GM18502 (cell line): ENCODE results near the gene PARD3.

ENCODE experiments used
- ATAC-seq: cut with Tn5 transposase; IDR thresholded peaks from one replicate; pipeline ENCODE4 v1.9.1; 2021; ENCODE audit warnings: mild to moderate bottlenecking; ENCODE audit not compliant: unreplicated experiment, poor library complexity

PARD3 gene

DNA sequence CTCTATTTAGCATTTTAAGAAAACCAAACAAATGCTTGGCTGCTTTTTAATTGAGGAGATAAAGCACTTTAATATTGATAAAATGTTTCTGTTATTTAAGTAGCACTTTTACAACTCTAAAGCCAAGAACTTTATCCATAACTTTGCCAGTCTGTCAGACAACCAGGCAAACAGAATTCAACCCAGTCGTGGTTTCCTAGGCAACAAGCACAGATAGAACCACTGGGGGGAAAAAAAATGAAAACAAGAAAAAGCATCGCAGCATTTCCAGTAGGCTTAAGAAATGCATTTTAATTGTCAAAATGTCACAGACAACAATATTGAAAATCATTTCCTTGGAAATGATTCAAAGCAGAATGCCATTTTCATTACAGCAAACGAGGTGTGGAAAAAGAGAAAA is 323.4 kb downstream of the PARD3 start:
- no peak for ATAC-seq

DNA sequence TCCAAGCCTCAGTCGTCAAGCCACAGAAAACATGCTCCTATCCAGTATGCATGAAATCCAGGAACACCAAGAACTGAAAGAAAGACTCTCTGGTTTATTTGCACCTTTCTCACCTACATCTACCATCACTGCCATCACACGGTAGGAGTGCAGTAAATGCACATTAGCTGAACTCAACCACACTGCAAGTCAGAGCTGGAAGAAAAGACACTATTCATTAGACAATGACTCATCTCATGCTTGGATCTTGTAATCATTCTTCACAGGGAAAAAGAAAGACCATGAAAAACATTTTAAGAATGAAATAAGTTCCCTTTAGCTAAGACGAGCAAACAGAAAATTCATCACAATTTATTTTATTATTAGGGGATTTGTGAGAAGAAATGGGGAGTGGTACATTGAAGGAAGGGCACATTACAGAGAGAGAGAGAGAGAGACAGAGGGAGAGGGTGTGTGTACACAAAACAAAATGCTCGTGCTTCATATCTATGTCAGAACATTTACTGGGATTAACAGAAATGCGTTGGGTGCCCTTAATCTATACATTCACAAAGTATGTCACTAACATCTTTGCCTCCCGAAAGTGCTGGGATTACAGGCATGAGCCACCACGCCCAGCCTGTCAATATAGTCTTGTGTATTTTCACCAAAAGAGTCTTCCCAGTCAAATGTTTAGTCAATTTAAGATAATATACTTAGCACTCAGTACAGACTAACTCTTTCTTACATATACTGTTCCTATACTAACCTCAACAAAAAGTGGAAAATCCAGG is 324.9 kb downstream of the PARD3 start:
- no peak for ATAC-seq

DNA sequence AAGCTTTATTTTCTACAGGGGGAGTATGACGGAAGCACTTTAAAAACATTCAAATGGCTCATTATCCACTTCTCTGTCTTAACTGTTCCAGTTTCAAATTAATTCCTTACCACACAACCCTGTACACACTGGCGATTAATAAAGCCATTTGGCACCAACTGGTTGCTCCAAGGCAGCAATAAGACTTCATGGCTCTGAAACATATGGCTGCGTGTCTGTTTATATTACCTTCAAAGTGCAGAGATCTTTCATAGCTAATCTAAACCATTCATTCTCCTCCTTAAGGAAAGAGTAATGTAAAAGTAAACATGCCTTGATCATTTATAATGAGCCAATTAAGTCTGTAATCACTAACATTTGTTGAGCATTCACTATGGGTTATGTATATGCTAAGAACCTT is 325.7 kb downstream of the PARD3 start:
- ATAC-seq: no peak

GRCh38 chr10:34488476-34489130 is 326.5 kb downstream of the PARD3 start:
- no peak for ATAC-seq

- ATAC-seq: no peak
Observed at GRCh38 chr10:34486008-34486407, 329.1 kb downstream of the PARD3 start.

GRCh38 chr10:34484164-34484563 is 330.9 kb downstream of the PARD3 start:
- ATAC-seq: no peak

DNA sequence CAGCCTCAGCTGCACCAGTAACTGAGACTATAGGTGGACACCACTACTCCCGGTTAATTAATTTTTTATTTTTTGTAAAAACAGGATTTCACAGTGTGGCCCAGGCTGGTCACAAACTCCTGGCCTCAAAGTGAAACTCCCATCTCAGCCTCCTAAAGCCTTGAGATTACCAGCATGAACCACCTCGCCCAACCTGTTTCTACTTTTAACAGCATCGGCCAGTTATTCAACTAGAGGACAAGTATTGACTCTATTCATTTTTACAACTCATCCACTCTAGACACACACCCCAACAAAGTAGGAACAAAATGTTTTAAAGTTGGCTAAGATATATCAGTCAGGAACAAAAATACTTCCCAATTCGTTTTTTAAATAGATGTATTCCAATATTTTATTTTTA is 334.8 kb downstream of the PARD3 start:
- ATAC-seq: no peak

DNA sequence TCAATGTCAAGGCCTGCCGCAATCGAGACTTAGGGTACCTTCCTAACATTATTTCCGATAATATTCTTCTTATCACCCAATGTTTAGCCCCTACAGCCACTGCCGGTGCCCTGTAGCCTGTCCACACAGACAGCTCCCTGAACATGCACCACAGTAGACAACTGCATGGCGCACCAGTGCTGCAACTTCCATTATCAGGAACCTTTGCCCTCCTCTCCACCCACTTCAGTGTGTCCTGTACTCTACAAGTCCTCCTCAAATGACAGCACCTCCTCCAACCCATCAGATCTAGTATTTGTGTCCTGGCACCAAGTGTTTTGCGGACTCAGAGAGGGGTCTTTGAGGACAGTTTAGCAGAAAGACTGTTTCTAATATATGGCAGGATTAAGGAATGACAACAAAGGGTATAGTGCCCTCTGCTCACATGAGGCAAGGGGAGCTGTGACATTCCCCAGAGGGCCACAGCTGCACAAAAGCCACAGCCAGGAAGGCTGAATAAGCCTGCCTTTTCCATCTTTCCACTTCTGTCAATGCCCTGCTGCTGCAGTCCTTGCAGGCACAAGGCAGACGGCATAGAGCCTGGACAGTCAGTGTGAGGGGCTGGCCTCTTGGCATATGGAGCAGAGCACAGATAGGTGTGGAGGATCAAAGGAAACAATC is 335.4 kb downstream of the PARD3 start:
- ATAC-seq: no peak

DNA sequence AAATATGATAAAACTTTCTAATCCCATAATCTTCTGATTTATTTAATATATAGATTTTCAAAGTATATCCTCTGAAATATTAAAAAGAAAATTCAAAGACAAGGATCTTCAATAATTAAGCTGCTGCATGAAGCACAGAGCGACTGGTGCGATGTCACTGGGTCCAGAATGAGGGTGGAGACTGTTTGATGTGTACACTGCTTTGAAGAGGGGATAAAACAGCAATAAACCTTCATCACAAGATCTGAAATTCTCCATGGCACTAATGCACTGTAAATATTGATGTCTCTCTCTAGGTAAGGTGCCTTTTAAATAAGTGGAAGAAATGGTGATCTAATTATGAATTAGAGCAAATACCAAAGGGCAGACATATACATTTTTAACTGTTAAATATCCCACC is 337.8 kb downstream of the PARD3 start:
- ATAC-seq: no peak

DNA sequence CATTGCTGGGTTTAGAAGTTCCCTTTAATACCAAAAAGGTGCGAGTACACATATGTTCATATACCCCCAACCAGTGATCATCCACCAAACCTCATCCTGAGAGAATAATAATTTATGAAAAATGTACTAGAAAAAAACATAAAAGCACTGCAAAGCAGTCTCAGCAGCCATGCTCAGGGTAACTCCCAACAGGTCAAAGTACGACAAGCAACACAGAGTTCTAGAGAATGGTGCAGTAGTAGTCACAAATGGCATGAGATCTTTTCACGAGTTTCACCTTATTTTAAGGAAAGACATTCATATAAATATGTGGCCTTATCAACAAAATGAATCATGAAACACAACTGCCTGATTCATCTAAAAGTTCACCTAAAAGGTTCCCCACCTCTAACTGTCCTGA is 338.5 kb downstream of the PARD3 start:
- ATAC-seq: no peak

DNA sequence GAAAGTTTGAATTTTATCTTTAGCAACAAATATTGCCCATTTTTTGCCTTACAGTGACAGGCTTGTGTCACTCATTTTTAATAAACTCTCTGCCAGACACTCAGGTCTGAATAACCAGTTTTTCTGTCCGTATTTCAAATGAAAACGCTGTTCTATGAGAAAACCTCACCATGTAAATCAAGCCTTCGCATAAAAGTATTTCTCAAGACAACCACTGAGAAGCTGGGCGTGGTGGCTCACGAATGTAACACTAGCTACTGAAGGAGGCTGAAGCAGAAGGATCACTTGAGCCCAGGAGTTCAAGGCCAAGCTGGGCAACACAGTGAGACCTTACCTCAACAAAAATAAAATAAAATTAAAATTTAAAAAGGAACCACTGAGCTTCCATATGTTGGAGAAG is 339.3 kb downstream of the PARD3 start:
- ATAC-seq: no peak

GRCh38 chr10:34475274-34475646 is 339.8 kb downstream of the PARD3 start:
- no peak for ATAC-seq

DNA sequence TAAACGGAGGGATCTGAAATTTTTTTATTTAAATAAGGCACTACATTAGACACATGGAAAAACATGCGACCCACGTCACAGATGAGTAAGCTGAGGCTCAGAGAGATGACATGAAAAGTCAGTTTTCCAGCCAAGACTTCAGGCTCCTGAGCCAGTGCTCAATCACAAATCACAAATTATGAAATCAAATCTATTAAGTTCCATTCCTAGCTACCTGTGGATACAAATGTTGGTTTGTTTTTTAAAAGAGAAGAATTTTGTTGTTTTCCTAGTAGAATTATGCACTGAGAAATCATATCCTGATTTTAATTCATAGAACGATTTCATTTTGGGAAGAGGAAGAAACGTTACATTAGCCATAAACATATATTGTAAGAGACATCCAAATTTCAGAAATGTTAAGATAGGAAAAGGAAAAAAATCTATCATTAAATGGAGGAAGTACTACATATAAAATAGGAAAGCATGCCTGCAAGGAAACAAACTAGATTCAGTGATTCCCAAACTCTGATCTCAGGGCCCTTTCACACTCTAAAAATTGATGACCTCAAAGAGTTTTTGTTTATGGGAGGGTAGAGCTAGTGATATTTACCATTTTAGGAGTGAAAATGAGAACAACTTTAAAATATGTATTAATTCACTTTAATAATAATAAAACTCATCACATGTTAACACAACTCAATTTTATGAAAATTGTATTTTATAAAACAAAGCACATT is 340.4 kb downstream of the PARD3 start:
- no peak for ATAC-seq

GRCh38 chr10:34474009-34474376 is 341.1 kb downstream of the PARD3 start:
- ATAC-seq: no peak

DNA sequence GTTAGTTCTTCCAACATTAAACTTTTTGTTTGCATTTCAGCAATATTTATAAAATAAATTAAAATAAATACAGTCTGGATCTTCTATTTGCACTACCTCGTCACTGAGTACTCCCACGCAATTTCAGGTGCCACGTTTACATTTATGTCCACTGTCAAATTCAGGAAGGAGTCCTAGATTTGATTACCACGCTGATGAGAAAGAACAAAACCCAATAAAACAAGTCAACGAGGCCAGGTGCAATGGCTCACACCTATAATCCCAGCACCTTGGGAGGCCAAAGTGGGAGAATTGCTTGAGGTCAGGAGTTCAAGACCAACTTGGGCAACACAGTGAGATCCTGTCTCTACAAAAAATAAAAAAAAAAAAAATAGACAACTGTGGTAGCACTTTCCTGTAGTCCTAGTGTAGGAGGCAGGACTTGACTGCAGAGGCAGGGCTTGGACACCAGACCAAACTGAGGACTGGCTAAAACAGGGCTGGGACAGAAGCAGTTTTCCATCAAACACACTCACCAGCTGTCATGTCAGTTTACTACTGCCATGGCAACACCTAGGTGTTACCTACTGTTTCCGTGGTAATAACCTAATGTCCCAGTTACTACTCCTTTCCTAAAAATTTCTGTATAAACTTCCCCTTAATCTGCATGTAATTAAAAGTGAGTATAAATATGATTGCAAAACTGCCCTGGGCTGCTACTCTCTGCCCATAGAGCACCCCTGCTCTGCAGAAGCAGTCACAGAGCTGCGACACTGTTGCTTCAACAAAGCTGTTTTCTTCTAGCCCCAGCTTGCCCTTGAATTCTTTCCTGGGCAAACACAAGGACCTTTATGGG is 341.7 kb downstream of the PARD3 start:
- no peak for ATAC-seq

DNA sequence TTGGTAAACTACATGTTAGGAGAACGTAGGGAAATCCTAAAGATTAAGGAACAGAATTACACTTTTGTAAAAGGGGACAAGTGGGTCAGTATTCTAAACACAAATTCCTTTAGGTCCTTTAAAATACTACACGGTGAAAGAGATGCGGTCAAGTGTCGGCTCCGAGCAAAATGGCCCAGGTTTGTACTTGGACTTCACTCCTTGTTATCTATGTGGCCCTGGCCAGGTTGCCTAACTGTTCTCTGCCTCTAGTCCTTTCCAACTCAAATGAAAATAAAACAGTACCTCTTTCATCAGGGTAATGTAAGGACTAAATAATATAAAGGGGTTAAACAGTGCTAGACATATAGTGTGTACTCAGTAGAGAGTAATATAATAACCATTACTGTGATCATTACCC is 344.8 kb downstream of the PARD3 start:
- no peak for ATAC-seq

DNA sequence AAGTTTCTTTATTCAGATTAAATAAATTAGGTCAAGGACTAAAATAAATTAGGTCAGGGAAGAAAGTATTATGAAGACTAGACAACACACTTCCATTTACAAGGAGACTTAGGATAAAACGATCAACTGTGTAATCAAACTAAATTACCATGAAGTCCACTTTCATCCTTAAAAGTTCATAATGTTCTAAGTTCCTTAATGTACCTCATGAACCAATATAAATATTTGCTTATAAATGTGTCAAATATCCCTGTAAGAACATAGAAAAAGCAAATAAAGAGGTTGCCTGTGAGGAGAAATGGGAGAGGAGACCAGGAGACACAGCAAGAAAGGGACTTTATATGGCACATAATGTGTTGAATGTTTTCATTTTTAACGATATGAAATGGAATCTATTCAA is 345.6 kb downstream of the PARD3 start:
- no peak for ATAC-seq

GRCh38 chr10:34467902-34468301 is 347.2 kb downstream of the PARD3 start:
- no peak for ATAC-seq

GRCh38 chr10:34467364-34467763 is 347.7 kb downstream of the PARD3 start:
- no peak for ATAC-seq

GRCh38 chr10:34465678-34466077 is 349.4 kb downstream of the PARD3 start:
- ATAC-seq: no peak
